T-helper 2 cell treated with Interferon-gamma antibody and Interleukin-4, amounts not matched to agents 5 μg/mL and 100 μg/mL, for 36 hours (primary cell): ENCODE results near the gene PXDC1.
"Not testable (repeated sequence)": the region's sequence is repeated elsewhere in the genome, so short reads cannot be mapped to it uniquely, and the experiment has no call there.

ENCODE experiments used
- DNase-seq: peaks from one replicate; pipeline ENCODE4 v3.0.0; 2021; ENCODE audit warnings: low spot score
- H3K27ac Mint-ChIP-seq: one replicate; pipeline ENCODE4 v1.8.0; 2021; ENCODE audit warnings: mild to moderate bottlenecking, mixed read lengths
- H3K27me3 Mint-ChIP-seq: one replicate; pipeline ENCODE4 v1.8.0; 2021; ENCODE audit warnings: low read depth, mixed read lengths
- H3K36me3 Mint-ChIP-seq: one replicate; pipeline ENCODE4 v1.8.0; 2021; ENCODE audit warnings: low read depth, mixed read lengths
- H3K4me1 Mint-ChIP-seq: one replicate; pipeline ENCODE4 v1.8.0; 2021; ENCODE audit warnings: low read depth, mixed read lengths
- H3K4me3 Mint-ChIP-seq: one replicate; pipeline ENCODE4 v1.8.0; 2022; ENCODE audit warnings: mild to moderate bottlenecking, moderate library complexity, mixed read lengths
- H3K9me3 Mint-ChIP-seq: one replicate; pipeline ENCODE4 v1.8.0; 2021; ENCODE audit warnings: mixed read lengths

Gene PXDC1

DNA sequence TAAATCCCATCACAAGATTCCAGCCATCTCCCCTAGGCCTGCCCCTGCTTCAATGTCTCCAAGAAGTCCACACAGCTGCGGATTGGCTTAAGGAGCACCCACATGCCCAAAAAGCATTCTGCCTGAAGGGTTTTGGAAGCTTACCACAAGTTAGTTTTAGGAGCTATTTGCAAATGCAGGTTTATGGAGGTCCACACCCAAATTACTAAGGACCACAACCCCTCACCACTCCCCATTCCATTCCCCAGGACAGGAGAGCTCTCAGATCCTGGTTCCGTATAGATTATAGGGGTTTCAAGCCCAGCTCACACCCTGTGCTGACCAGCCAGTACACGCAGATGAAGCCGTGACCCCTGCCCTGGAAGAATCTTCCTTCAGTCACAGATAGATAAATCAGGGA, 24.3 kb upstream of the PXDC1 start:
- Mint-ChIP-seq H3K4me1 (no peaks in the 10 kb centered on the region), H3K27ac (no peak overlapping the region), H3K4me3 (no peak overlapping the region), H3K36me3 (no peaks in the 10 kb centered on the region), H3K27me3 (no peaks in the 10 kb centered on the region), H3K9me3 (no peaks in the 10 kb centered on the region)
- DNase-seq = no peak

DNA sequence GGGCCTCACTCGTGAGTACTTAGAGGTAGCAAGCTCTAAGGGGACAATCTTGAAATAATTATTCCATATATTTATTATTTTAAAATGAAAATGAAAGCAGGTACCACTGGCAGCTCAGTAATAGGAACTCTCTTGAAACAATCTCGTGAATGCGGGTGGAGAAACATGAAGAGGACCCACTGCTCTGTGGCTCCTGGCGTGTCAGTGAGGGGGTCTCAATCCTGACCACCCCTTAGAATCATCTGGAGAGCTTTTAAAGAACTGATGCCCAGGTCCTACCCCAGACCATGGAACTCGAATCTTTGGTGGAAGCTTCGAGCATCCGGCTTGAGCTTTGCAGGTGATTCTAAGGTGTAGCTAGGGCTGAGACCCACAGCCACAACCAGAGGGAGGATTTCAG, 23.9 kb upstream of the PXDC1 start:
- Mint-ChIP-seq H3K27me3 (no peaks in the 10 kb centered on the region), H3K27ac (no peak overlapping the region), H3K36me3 (no peaks in the 10 kb centered on the region), H3K9me3 (no peaks in the 10 kb centered on the region), H3K4me3 (no peak overlapping the region), H3K4me1 (no peaks in the 10 kb centered on the region)
- DNase-seq = no peak

GRCh38 chr6:3773678-3774298, 22.3 kb upstream of the PXDC1 start:
- DNase-seq = no peak
- peaks cover 2% of the 10 kb centered on the region for H3K4me1 Mint-ChIP-seq
- H3K27me3 Mint-ChIP-seq = no peaks in the 10 kb centered on the region
- no peaks in the 10 kb centered on the region for H3K36me3 Mint-ChIP-seq
- no peak overlapping the region for H3K4me3 Mint-ChIP-seq
- H3K9me3 Mint-ChIP-seq = no peaks in the 10 kb centered on the region
- H3K27ac Mint-ChIP-seq = no peak overlapping the region

GRCh38 chr6:3772127-3772999, 20.9 kb upstream of the PXDC1 start:
- H3K4me1 Mint-ChIP-seq, H3K4me3 Mint-ChIP-seq, H3K27ac Mint-ChIP-seq, DNase-seq, H3K36me3 Mint-ChIP-seq, H3K27me3 Mint-ChIP-seq, H3K9me3 Mint-ChIP-seq: not testable (repeated sequence)

DNA sequence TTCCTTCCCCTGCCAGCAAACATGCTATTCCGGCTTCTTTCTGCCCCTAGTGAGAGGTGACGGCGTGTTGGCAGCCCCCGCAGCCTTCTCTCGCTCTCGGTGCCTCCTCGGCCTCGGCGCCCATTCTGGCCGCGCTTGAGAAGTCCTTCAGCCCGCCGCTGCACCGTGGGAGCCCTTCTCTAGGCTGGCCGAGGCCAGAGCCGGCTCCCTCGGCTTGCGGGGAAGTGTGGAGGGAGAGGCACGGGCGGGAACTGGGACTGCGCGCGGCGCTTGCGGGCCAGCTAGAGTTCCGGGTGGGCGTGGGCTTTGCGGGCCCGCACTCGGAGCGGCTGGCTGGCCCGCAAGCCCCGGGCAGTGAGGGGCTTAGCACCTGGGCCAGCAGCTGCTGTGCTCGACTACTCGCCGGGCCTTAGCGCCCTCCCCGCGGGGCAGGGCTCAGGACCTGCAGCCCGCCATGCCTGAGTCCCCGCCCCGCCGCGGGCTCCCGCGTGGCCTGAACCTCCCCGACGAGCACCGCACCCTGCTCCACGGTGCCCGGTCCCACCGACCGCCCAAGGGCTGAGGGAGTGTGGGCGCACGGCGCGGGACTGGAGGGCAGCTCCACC, 20.0 kb upstream of the PXDC1 start:
- Mint-ChIP-seq H3K36me3 (no peaks in the 10 kb centered on the region), H3K4me3 (no peak overlapping the region), H3K9me3 (no peaks in the 10 kb centered on the region), H3K4me1 (peaks cover 2% of the 10 kb centered on the region), H3K27me3 (peaks cover 2% of the 10 kb centered on the region), H3K27ac (no peak overlapping the region)
- DNase-seq = no peak

GRCh38 chr6:3770023-3770720, 18.7 kb upstream of the PXDC1 start:
- Mint-ChIP-seq H3K27me3 (peaks cover 6% of the 10 kb centered on the region), H3K4me1 (peaks cover 2% of the 10 kb centered on the region), H3K36me3 (no peaks in the 10 kb centered on the region), H3K27ac (no peak overlapping the region), H3K9me3 (no peaks in the 10 kb centered on the region), H3K4me3 (no peak overlapping the region)
- DNase-seq = no peak

- Mint-ChIP-seq H3K4me3 (no peak overlapping the region), H3K27me3 (peaks cover 9% of the 10 kb centered on the region), H3K36me3 (no peaks in the 10 kb centered on the region), H3K27ac (no peak overlapping the region), H3K4me1 (peaks cover 2% of the 10 kb centered on the region), H3K9me3 (no peaks in the 10 kb centered on the region)
- DNase-seq = no peak
These were observed 18.1 kb upstream of the PXDC1 start for GRCh38 chr6:3769610-3770009.

DNA sequence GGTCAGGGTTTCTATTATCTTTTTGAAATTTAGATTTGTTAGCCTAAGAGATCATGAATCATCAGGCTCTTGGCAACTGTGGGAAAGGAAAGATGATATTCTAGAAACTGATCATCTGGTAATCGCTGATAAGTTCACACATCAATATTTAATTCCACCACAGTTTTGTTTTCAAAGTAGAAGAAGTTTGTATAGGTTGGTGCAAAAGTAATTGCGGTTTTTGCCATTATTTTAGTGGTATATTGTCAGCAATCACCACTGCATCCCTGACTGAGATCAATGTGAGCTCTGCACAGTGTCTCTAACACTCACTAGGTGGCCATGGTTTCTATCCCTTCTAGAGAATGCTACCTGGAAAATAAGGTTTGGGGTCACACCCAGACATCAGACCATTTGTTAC, 17.0 kb upstream of the PXDC1 start:
- no peaks in the 10 kb centered on the region for H3K9me3 Mint-ChIP-seq
- peaks cover 2% of the 10 kb centered on the region for H3K4me1 Mint-ChIP-seq
- H3K27me3 Mint-ChIP-seq = peaks cover 9% of the 10 kb centered on the region
- H3K27ac Mint-ChIP-seq = no peak overlapping the region
- H3K4me3 Mint-ChIP-seq = no peak overlapping the region
- no peak for DNase-seq
- no peaks in the 10 kb centered on the region for H3K36me3 Mint-ChIP-seq

DNA sequence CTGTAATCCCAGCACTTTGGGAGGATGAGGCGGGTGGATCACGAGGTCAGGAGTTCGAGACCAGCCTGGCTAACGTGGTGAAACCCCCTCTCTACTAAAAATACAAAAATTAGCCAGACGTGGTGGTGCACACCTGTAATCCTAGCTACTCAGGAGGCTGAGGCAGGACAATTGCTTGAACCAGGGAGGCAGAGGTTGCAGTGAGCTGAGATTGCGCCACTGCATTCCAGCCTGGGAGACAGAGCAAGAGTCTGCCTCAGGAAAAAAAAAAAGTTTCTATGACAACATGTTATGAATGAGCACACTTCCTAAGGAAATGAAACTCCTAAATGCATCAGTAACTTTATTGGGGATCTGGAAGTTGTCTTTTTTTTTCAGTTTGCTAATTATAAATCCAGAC, 16.0 kb upstream of the PXDC1 start:
- not testable (repeated sequence) for H3K4me3 Mint-ChIP-seq, H3K27me3 Mint-ChIP-seq, H3K9me3 Mint-ChIP-seq, H3K4me1 Mint-ChIP-seq, H3K36me3 Mint-ChIP-seq, DNase-seq, H3K27ac Mint-ChIP-seq

DNA sequence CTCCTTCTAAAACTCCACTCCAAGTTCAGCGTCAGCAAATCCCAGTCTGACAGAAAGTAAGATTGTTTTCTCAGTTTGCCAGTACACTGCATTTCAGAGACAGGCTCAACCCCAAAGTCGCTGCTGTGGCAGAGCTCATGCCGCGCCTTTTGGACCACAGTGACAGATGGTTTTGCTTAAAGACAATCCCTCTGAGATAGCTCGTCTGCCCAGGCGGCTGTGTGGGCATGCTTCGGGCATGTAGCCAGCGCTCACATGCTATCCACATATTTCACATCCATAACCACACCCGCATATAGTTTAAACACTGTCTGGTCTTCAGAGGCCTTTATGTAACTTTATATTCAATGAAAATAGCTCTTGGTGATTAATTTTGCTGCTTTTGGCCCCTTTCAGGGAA, 14.7 kb upstream of the PXDC1 start:
- Mint-ChIP-seq H3K27me3 (peaks cover 9% of the 10 kb centered on the region), H3K4me1 (peaks cover 2% of the 10 kb centered on the region), H3K4me3 (no peak overlapping the region), H3K36me3 (no peaks in the 10 kb centered on the region), H3K27ac (no peak overlapping the region), H3K9me3 (no peaks in the 10 kb centered on the region)
- no peak for DNase-seq

GRCh38 chr6:3765415-3765814, 13.9 kb upstream of the PXDC1 start:
- H3K4me3 Mint-ChIP-seq = no peak overlapping the region
- no peaks in the 10 kb centered on the region for H3K9me3 Mint-ChIP-seq
- DNase-seq = no peak
- peaks cover 2% of the 10 kb centered on the region for H3K4me1 Mint-ChIP-seq
- no peaks in the 10 kb centered on the region for H3K36me3 Mint-ChIP-seq
- H3K27ac Mint-ChIP-seq = no peak overlapping the region
- H3K27me3 Mint-ChIP-seq = peaks cover 9% of the 10 kb centered on the region

DNA sequence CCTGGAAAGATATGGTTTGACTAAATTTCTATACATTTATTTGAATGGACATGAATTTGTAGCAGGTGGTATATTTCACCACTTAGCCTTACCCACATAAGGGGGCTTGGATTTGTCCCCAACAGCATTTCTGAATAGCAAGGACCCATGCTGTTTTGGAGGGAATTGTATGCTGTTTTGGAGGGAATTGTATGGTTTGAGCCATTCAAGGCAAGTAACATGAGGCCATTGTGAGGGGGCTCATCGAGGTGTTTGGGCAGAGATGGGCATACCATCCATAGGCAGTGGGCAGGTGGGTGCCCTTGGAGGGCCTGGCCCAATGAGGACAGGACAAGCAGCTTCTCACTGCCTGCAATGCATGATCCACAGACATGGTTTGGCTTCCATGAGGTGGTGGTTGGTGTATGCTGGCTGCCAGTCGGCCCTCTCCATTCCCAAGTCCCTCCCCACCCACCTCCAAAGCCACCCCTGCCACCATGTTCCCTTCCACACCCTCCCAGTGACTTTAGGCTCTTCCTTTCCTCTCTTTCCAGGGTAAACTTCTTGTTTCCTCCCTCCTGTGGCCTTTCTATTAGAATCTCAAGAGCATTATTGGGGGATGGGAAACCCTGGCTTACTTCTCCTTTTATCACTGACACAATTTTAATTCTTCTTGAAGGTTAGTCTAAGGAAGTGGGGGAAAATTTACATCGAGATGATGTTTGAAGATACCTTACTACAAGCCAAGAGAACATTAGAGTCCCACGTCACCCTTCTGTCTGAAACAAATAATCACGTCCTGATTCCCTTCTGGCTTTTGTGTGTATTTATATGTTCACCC, 13.2 kb upstream of the PXDC1 start:
- Mint-ChIP-seq H3K9me3 (no peaks in the 10 kb centered on the region), H3K36me3 (no peaks in the 10 kb centered on the region), H3K27ac (no peak overlapping the region), H3K4me1 (no peaks in the 10 kb centered on the region), H3K4me3 (no peak overlapping the region), H3K27me3 (peaks cover 9% of the 10 kb centered on the region)
- no peak for DNase-seq

DNA sequence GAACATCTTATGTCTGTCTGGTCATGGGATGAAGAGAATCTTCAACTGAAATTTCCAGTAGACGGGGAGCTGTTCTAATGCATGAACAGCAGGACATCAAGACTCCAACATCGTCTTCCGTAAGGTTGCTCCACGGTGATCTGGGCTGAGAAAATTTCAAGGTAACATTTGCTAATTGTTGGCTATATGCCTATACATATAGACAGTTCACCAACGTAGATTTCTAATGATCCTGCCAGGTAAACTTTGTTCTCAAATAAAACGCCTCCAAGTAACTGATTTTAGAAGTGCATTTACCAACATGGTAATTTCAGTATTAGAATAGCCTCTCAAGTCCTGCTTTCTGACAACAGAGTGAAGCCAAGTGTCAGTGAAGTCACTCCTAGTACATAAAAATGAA, 11.3 kb upstream of the PXDC1 start:
- DNase-seq = no peak
- Mint-ChIP-seq H3K9me3 (no peaks in the 10 kb centered on the region), H3K36me3 (no peaks in the 10 kb centered on the region), H3K4me3 (no peak overlapping the region), H3K27ac (no peak overlapping the region), H3K27me3 (peaks cover 9% of the 10 kb centered on the region), H3K4me1 (no peaks in the 10 kb centered on the region)
